ENCODE data around the gene DYRK2. TPM values are rescaled to one million over a fixed set of nuclear protein-coding genes. Genes with fewer than 3 reads are reported as not detected.

The DYRK2 gene
- total and polyA plus RNA-seq, 12 donors = 2.8 to 22.4 (median 14.1) TPM

DNA sequence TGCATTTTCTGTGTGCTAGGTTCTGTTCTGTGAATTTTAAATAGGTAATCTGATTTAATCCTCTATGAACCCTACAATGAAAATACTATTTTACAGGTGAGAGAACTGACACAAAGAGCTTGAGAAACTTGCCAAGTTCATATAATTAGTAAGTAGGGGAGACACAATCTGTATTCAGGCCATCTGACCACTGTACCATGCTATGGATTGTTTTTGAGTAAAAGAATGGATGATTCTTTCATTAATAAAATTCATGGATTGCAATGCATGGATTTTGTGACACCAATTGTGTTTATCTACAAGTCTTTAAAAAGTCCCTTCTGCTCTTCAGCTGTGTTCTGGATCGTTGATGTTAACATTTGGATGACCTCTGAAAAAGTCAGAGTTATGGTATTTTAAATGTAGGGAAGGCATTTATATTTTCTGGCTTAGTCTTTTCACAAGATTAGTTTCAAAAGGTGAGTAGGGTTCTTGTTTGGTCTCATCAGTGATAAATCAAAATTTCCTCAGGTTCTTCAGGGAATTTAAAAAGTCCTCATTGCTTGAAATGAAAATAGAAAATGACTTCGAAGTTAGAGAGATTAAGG is 15.4 kb upstream of the DYRK2 start:
- H3K36me3 ChIP-seq (replicated peaks in 1 of 2) = no peaks in the 10 kb centered on the region
- no peak for DNase-seq
- H3K27me3 ChIP-seq = no peaks in the 10 kb centered on the region
- H3K27ac ChIP-seq = no peak overlapping the region
- WGBS, 4 donors = 77 to 86% (median 82%) methylated on average over 2 of the region's 2 CpGs
- intact Hi-C loops (cut with DNase I) = no loop called here
- no peak overlapping the region for H3K4me3 ChIP-seq
- H3K9me3 ChIP-seq (replicated peaks in 1 of 3) = no peaks in the 10 kb centered on the region
- no peak for TF ChIP-seq POLR2A (IDR thresholded peaks at IDR 0.05)
- TF ChIP-seq, protein P1, sequence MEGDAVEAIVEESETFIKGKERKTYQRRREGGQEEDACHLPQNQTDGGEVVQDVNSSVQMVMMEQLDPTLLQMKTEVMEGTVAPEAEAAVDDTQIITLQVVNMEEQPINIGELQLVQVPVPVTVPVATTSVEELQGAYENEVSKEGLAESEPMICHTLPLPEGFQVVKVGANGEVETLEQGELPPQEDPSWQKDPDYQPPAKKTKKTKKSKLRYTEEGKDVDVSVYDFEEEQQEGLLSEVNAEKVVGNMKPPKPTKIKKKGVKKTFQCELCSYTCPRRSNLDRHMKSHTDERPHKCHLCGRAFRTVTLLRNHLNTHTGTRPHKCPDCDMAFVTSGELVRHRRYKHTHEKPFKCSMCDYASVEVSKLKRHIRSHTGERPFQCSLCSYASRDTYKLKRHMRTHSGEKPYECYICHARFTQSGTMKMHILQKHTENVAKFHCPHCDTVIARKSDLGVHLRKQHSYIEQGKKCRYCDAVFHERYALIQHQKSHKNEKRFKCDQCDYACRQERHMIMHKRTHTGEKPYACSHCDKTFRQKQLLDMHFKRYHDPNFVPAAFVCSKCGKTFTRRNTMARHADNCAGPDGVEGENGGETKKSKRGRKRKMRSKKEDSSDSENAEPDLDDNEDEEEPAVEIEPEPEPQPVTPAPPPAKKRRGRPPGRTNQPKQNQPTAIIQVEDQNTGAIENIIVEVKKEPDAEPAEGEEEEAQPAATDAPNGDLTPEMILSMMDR (IDR thresholded peaks at IDR 0.05) = no peak
- peaks cover 0 to 4% of the 10 kb centered on the region in 2 donors for H3K4me1 ChIP-seq (replicated peaks in 1 of 2)

DNA sequence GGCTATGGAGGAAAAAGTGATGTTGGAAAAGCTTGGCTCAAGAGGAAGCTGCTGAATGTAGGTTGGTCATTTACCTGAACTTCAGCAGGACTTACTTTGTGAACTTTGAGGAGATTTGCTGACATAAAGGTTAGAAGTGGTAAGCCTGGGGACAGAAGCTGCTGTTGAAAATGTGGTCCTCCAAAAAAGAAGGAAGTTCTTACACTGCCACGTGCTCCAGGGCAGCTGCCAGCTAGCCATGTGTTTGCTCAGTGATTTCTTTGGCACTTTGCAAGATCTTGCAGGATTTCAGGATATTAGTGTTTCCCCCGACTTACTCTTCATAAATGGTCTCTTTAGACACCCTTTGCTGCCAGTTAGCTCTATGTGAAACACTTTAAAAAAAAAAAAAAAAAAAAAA is 14.8 kb upstream of the DYRK2 start:
- H3K9me3 ChIP-seq (replicated peaks in 1 of 3) = no peaks in the 10 kb centered on the region
- intact Hi-C loops (cut with DNase I) = no loop called here
- no peak overlapping the region for H3K4me3 ChIP-seq
- H3K27ac ChIP-seq = no peak overlapping the region
- DNase-seq = peak in 3 of 7 donors; percentile 26 to 44 (median 32)
- TF ChIP-seq POLR2A (IDR thresholded peaks at IDR 0.05) = no peak
- no peaks in the 10 kb centered on the region for H3K36me3 ChIP-seq (replicated peaks in 1 of 2)
- 48 to 64% (median 54%) methylated on average over 2 of the region's 2 CpGs for WGBS, 4 donors
- H3K4me1 ChIP-seq (replicated peaks in 1 of 2) = peaks cover 0 to 4% of the 10 kb centered on the region in 2 donors
- no peaks in the 10 kb centered on the region for H3K27me3 ChIP-seq

DNA sequence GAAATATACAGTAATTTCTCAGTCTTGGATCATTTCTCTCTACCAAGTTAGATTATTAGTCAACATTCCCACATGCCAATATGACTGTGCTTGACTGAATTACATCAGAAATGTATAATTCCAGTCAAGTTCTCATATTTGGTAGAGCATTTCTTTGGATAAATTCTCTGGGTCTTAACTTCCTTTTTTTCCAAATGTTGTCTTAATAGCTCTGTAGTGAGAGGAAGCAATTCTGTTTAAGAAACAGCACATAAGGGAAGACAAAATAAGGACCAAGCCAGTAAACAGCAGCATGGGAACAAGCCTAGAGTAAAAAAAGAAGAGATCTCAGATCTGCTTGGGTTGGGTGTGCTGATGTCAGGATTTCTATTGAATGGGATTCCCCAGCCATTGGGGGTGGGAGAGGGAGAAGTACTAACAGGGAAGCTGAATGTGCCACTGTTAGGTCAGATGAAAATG is 14.2 kb upstream of the DYRK2 start:
- Histone ChIP-seq H3K9me3 (replicated peaks in 1 of 3) (no peaks in the 10 kb centered on the region), H3K36me3 (replicated peaks in 1 of 2) (no peaks in the 10 kb centered on the region), H3K27me3 (no peaks in the 10 kb centered on the region), H3K4me1 (replicated peaks in 1 of 2) (peaks cover 0 to 4% of the 10 kb centered on the region in 2 donors), H3K27ac (no peak overlapping the region), H3K4me3 (no peak overlapping the region)
- intact Hi-C loops (cut with DNase I) = no loop called here
- DNase-seq = peak in 2 of 7 donors; percentile 2 to 19
- TF ChIP-seq, protein P1 (IDR thresholded peaks at IDR 0.05) = no peak
- no peak for TF ChIP-seq POLR2A (IDR thresholded peaks at IDR 0.05)

DNA sequence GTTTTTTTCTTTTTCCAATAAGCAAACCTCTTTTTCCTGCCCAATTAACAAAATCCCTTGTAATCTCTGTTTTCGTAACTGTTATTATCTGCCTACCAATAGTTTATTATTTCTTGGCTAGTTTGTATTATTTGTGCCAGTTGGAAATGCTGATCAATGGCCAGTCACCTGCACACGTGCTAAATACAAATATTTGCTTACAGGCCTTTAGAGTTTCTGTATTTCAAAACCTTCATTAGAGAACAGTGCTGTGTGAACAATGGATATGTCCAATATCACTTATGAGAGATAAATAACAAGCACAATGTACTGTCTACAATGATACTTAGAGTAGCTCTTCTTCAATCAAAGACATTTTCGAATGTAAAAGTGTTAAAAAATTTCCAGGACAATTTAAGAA is 10.8 kb upstream of the DYRK2 start:
- intact Hi-C loops (cut with DNase I) = no loop called here

More for the DNA sequence above, 10.8 kb upstream of the DYRK2 start:
- Histone ChIP-seq H3K27me3 (no peaks in the 10 kb centered on the region), H3K36me3 (replicated peaks in 1 of 2) (no peaks in the 10 kb centered on the region), H3K4me3 (no peak overlapping the region), H3K9me3 (replicated peaks in 1 of 3) (no peaks in the 10 kb centered on the region), H3K27ac (no peak overlapping the region), H3K4me1 (replicated peaks in 1 of 2) (no peaks in the 10 kb centered on the region)
- TF ChIP-seq POLR2A (IDR thresholded peaks at IDR 0.05) = no peak
- TF ChIP-seq, protein P1 (IDR thresholded peaks at IDR 0.05) = no peak
- WGBS, 4 donors = 80 to 90% (median 87%) methylated on average over 3 of the region's 3 CpGs
- no peak for DNase-seq

Data from adrenal gland (tissue), 12 donors.